ENCODE measurements around the gene THRSP. TPM values are rescaled to one million over a fixed set of nuclear protein-coding genes. Genes with fewer than 3 reads are reported as not detected.
A peak's percentile ranks its signal among the peaks of the same experiment; 100 is the strongest.

Gene THRSP
- polyA plus RNA-seq, 1 of the 3 experiments (the other 2 are of a cell fraction) = not detected

DNA sequence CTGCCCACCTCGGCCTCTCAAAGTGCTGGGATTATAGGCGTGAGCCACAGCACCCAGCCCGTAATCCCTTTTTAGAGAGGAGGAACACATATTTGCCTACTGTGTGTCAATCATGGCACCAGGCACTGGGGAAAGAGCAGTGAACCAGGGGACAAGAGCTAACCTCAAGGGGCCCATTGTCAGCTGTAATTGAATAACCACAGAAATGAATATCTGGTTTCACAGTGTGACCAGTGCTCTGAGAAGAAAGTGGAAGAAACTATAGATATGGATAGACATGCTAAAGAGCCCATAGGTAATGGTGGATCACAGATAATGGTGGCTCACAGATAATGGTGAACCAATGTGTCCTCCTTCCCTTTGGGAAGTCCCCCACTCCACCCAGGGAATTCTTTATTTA, 32.0 kb upstream of the THRSP start:
- Histone ChIP-seq H3K9me2 (no peaks in the 10 kb centered on the region), H3K4me2 (no peak overlapping the region), H3K36me3 (replicated peaks in 1 of 2; ENCODE audit: control insufficient read depth in 1 of 2, insufficient read depth in 2 of 2, low read length in 1 of 2) (no peaks in the 10 kb centered on the region), H3K9me3 (no peaks in the 10 kb centered on the region), H3K4me1 (ENCODE audit: control insufficient read depth in 1 of 2, insufficient read depth in 2 of 2, low read depth in 1 of 2, low read length in 1 of 2) (peaks cover 20 to 24% of the 10 kb centered on the region in 2 experiments; a peak in 3 of 4 replicates), H3K79me2 (ENCODE audit: insufficient read depth) (no peaks in the 10 kb centered on the region), H3K4me3 (ENCODE audit: low read depth in 2 of 2, low read length in 1 of 2) (no peak overlapping the region), H2AFZ (ENCODE audit: low read depth) (no peak overlapping the region), H4K20me1 (ENCODE audit: insufficient read depth) (no peaks in the 10 kb centered on the region), H3K27me3 (ENCODE audit: insufficient read depth) (no peaks in the 10 kb centered on the region), H3F3A (replicated peaks; ENCODE audit: insufficient read depth) (peaks cover 9% of the 10 kb centered on the region), H3K9ac (no peak overlapping the region), H3K27ac (ENCODE audit: low read depth in 2 of 2, low read length in 1 of 2) (peak overlapping the region in 1 of 2 experiments; percentile 85; a peak in 2 of 4 replicates)
- no peak for DNase-seq
- no peak for TF ChIP-seq RXRA (IDR thresholded peaks at IDR 0.05; ENCODE audit: borderline replicate concordance, low read depth)
- no peak for TF ChIP-seq JUND (IDR thresholded peaks at IDR 0.05)
- TF ChIP-seq EP300 (IDR thresholded peaks at IDR 0.05; ENCODE audit: borderline replicate concordance in 1 of 2, low read depth in 1 of 2, low read length in 1 of 2) = no peak
- no peak for TF ChIP-seq IRF3 (IDR thresholded peaks at IDR 0.05; ENCODE audit: low read depth, low read length)
- no peak for TF ChIP-seq RAD21 (IDR thresholded peaks at IDR 0.05; ENCODE audit: low read length)
- no peak for TF ChIP-seq PBX3 (IDR thresholded peaks at IDR 0.05)
- TF ChIP-seq SIN3A (IDR thresholded peaks at IDR 0.05; ENCODE audit: borderline replicate concordance, low read depth, low read length) = no peak
- TF ChIP-seq FOSL2 (IDR thresholded peaks at IDR 0.05; ENCODE audit: borderline replicate concordance, low read depth) = no peak
- TF ChIP-seq MAX (IDR thresholded peaks at IDR 0.05; ENCODE audit: low read depth) = no peak
- TF ChIP-seq GATA2 (CRISPR knock-in tag; IDR thresholded peaks at IDR 0.05) = no peak
- TF ChIP-seq EZH2phosphoT487 (IDR thresholded peaks at IDR 0.05; ENCODE audit: borderline replicate concordance, low read depth) = no peak
- 96% methylated on average over 3 of the region's 3 CpGs for WGBS (ENCODE audit: low lambda C conversion rate)
- POLR2A ChIA-PET = interaction anchor here (1.4 to 3.0 kb wide), 2 partner anchors 9 to 36 kb away, joined by 9 to 27 read pairs; partner anchors contain the start of gene INTS4
- CTCF ChIA-PET = interaction anchor here (1.0 to 4.3 kb wide), 3 partner anchors 12 to 32 kb away, joined by 3 to 26 read pairs (median 5); no protein-coding TSS in a partner anchor

DNA sequence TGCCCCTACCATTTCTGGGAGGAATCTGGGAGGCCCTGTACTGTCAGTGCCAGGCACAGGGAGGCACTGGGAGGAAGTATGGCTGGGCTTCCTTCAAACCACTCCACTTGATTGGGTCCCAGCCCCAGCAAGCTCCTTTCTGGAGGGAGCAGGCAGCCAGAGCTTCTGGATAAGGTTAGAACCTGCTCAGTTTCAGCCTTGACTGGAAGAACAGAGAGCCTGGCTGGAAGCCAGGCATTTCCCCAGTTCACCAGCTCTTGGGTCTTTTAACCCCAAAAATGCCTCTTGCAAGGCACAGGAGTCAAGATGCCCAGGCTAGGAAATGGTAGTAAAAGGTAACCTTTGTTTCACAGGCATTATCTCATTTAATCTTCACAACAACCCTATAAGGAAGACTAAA, 31.6 kb upstream of the THRSP start:
- Histone ChIP-seq H4K20me1 (ENCODE audit: insufficient read depth) (no peaks in the 10 kb centered on the region), H3K27me3 (ENCODE audit: insufficient read depth) (no peaks in the 10 kb centered on the region)

More for the DNA sequence above, 31.6 kb upstream of the THRSP start:
- TF ChIP-seq FOXJ3 (CRISPR knock-in tag; IDR thresholded peaks at IDR 0.05) = no peak
- TF ChIP-seq NFIC (IDR thresholded peaks at IDR 0.05; ENCODE audit: borderline replicate concordance) = peak; percentile 43; the same call in 1 of the 2 replicates
- TF ChIP-seq TCF12 (IDR thresholded peaks at IDR 0.05) = peak; percentile 29; the same call in 1 of the 2 replicates
- no peak for TF ChIP-seq CTCF (IDR thresholded peaks at IDR 0.05)
- no peak for TF ChIP-seq POLR2AphosphoS5 (IDR thresholded peaks at IDR 0.05; ENCODE audit: low read depth, low read length)
- TF ChIP-seq MEF2A (IDR thresholded peaks at IDR 0.05; ENCODE audit: borderline replicate concordance, low read depth) = no peak
- TF ChIP-seq TEAD4 (IDR thresholded peaks at IDR 0.05; ENCODE audit: borderline replicate concordance, insufficient read depth) = no peak
- 0 out of 4 replicates have a peak, but pooled peaks of 1 of the 2 experiments have one; percentile 27 for TF ChIP-seq EP300 (IDR thresholded peaks at IDR 0.05; ENCODE audit: borderline replicate concordance in 1 of 2, low read depth in 1 of 2, low read length in 1 of 2)
- TF ChIP-seq NRF1 (IDR thresholded peaks at IDR 0.05; ENCODE audit: low read depth, low read length) = no peak
- TF ChIP-seq MXI1 (IDR thresholded peaks at IDR 0.05; ENCODE audit: low read depth, low read length) = no peak
- TF ChIP-seq, protein P1, sequence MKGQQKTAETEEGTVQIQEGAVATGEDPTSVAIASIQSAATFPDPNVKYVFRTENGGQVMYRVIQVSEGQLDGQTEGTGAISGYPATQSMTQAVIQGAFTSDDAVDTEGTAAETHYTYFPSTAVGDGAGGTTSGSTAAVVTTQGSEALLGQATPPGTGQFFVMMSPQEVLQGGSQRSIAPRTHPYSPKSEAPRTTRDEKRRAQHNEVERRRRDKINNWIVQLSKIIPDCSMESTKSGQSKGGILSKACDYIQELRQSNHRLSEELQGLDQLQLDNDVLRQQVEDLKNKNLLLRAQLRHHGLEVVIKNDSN (IDR thresholded peaks at IDR 0.05; ENCODE audit: borderline replicate concordance, low read depth) = no peak
- no peaks in the 10 kb centered on the region for H3K79me2 ChIP-seq (ENCODE audit: insufficient read depth)
- H3F3A ChIP-seq (replicated peaks; ENCODE audit: insufficient read depth) = peaks cover 9% of the 10 kb centered on the region
- no peaks in the 10 kb centered on the region for H3K36me3 ChIP-seq (replicated peaks in 1 of 2; ENCODE audit: control insufficient read depth in 1 of 2, insufficient read depth in 2 of 2, low read length in 1 of 2)
- H3K27ac ChIP-seq (ENCODE audit: low read depth in 2 of 2, low read length in 1 of 2) = peak overlapping the region in 1 of 2 experiments; percentile 85; a peak in 2 of 4 replicates
- ChIA-PET CTCF (interaction anchor here (1.0 to 4.3 kb wide), 2 partner anchors 12 to 14 kb away, joined by 3 to 26 read pairs; no protein-coding TSS in a partner anchor), POLR2A (interaction anchor here (3.0 kb wide), 1 partner anchor 37 kb away, joined by 27 read pairs; the partner anchor contains the start of gene INTS4)
- no peaks in the 10 kb centered on the region for H3K9me3 ChIP-seq
- no peak overlapping the region for H3K9ac ChIP-seq
- no peaks in the 10 kb centered on the region for H3K9me2 ChIP-seq
- DNase-seq = peak; percentile 42
- no peak overlapping the region for H3K4me3 ChIP-seq (ENCODE audit: low read depth in 2 of 2, low read length in 1 of 2)
- H3K4me2 ChIP-seq = no peak overlapping the region
- H2AFZ ChIP-seq (ENCODE audit: low read depth) = no peak overlapping the region
- peaks cover 24% of the 10 kb centered on the region in 2 experiments; a peak in 3 of 4 replicates for H3K4me1 ChIP-seq (ENCODE audit: control insufficient read depth in 1 of 2, insufficient read depth in 2 of 2, low read depth in 1 of 2, low read length in 1 of 2)

Measured in SK-N-SH (cell line).